MM.1S (cell line): ENCODE measurements around the gene BEND7.

Experiments used
- DNase-seq: peaks from one replicate; pipeline ENCODE4 v3.0.0-alpha.2; 2015
- H2AFZ ChIP-seq: fragments of 300-600 bp; sonication (generic); 2 replicates; pipeline ENCODE4 v1.6.0; 2016; ENCODE audit warnings: antibody characterized with exemption, low read length
- H3F3A ChIP-seq: fragments of 300-600 bp; sonication (generic); 2 replicates; pipeline ENCODE4 v1.6.1; 2016; ENCODE audit warnings: mild to moderate bottlenecking, antibody characterized with exemption, low read length, moderate library complexity, mixed read lengths; ENCODE audit not compliant: insufficient read depth
- H3K27ac ChIP-seq: fragments of 300-600 bp; sonication (generic); 2 replicates; pipeline ENCODE4 v1.5.1; 2016; ENCODE audit warnings: mild to moderate bottlenecking, low read length
- H3K27me3 ChIP-seq: fragments of 300-600 bp; sonication (generic); replicated peaks from 2 replicates; pipeline ENCODE4 v1.6.0; 2016; ENCODE audit warnings: low read length; ENCODE audit not compliant: insufficient read depth
- H3K36me3 ChIP-seq: fragments of 300-600 bp; sonication (generic); replicated peaks from 2 replicates; pipeline ENCODE4 v1.6.1; 2016; ENCODE audit warnings: mild to moderate bottlenecking, low read length, mixed read lengths; ENCODE audit not compliant: insufficient read depth
- H3K4me1 ChIP-seq: fragments of 300-600 bp; sonication (generic); 2 replicates; pipeline ENCODE4 v1.6.1; 2016; ENCODE audit warnings: low read length, mixed read lengths
- H3K4me2 ChIP-seq: fragments of 300-600 bp; sonication (generic); 2 replicates; pipeline ENCODE4 v1.6.0; 2016; ENCODE audit warnings: low read depth, low read length
- H3K4me3 ChIP-seq: fragments of 300-600 bp; sonication (generic); 2 replicates; pipeline ENCODE4 v1.5.1; 2016; ENCODE audit warnings: low read length, mixed read lengths
- H3K79me2 ChIP-seq: fragments of 300-600 bp; sonication (generic); 2 replicates; pipeline ENCODE4 v1.6.1; 2016; ENCODE audit warnings: mixed run types, low read length, mixed read lengths
- H3K9ac ChIP-seq: fragments of 300-600 bp; sonication (generic); 2 replicates; pipeline ENCODE4 v1.6.1; 2016; ENCODE audit warnings: low read length, mixed read lengths
- H3K9me2 ChIP-seq: fragments of 300-600 bp; sonication (generic); replicated peaks from 2 replicates; pipeline ENCODE4 v1.6.1; 2016; ENCODE audit warnings: mild to moderate bottlenecking, low read length, mixed read lengths; ENCODE audit not compliant: insufficient read depth
- H3K9me3 ChIP-seq: fragments of 300-600 bp; sonication (generic); replicated peaks from 2 replicates; pipeline ENCODE4 v1.6.1; 2016; ENCODE audit warnings: mild to moderate bottlenecking, low read length, mixed read lengths; ENCODE audit not compliant: insufficient read depth
- H4K20me1 ChIP-seq: fragments of 300-600 bp; sonication (generic); 2 replicates; pipeline ENCODE4 v1.6.1; 2016; ENCODE audit warnings: mild to moderate bottlenecking, low read length, moderate library complexity, mixed read lengths; ENCODE audit not compliant: insufficient read depth
- CTCF ChIP-seq: fragments of 300-600 bp; sonication (generic); IDR thresholded peaks from 2 replicates; pipeline ENCODE4 v1.5.1; 2016; ENCODE audit warnings: antibody characterized with exemption, low read length, mixed read lengths
- EZH2 ChIP-seq: fragments of 300-600 bp; sonication (generic); optimal IDR thresholded peaks from 2 replicates; pipeline ENCODE3; 2017; ENCODE audit warnings: low read depth, mild to moderate bottlenecking, antibody characterized with exemption, low read length, mixed read lengths
- EZH2phosphoT487 ChIP-seq: fragments of 300-600 bp; sonication (generic); IDR thresholded peaks from 2 replicates; pipeline ENCODE4 v1.6.1; 2018; ENCODE audit warnings: antibody characterized with exemption, low read length

Gene BEND7

GRCh38 chr10:13512564-13512963 lies 16.2 kb downstream of the BEND7 start:
- TF ChIP-seq CTCF (no peak), EZH2 (no peak), EZH2phosphoT487 (no peak)

GRCh38 chr10:13511409-13511808 lies 17.4 kb downstream of the BEND7 start:
- no peak for DNase-seq
- Histone ChIP-seq H4K20me1 (no peaks in the 10 kb centered on the region), H3K9me2 (no peaks in the 10 kb centered on the region), H2AFZ (no peak overlapping the region), H3F3A (no peaks in the 10 kb centered on the region), H3K9ac (no peak overlapping the region), H3K9me3 (no peaks in the 10 kb centered on the region), H3K79me2 (no peaks in the 10 kb centered on the region), H3K4me2 (no peak overlapping the region), H3K4me3 (no peak overlapping the region), H3K36me3 (no peaks in the 10 kb centered on the region), H3K4me1 (no peaks in the 10 kb centered on the region), H3K27ac (no peak overlapping the region), H3K27me3 (no peaks in the 10 kb centered on the region)
- TF ChIP-seq EZH2 = no peak
- TF ChIP-seq CTCF = no peak
- TF ChIP-seq EZH2phosphoT487 = no peak

More at GRCh38 chr10:13512564-13512963, 16.2 kb downstream of the BEND7 start:
- no peaks in the 10 kb centered on the region for H3K27me3 ChIP-seq
- H3K9me2 ChIP-seq = no peaks in the 10 kb centered on the region
- H3K27ac ChIP-seq = no peak overlapping the region
- no peaks in the 10 kb centered on the region for H3K9me3 ChIP-seq
- no peak overlapping the region for H3K4me2 ChIP-seq
- no peak for DNase-seq
- H3K9ac ChIP-seq = no peak overlapping the region
- H2AFZ ChIP-seq = no peak overlapping the region
- no peaks in the 10 kb centered on the region for H3K79me2 ChIP-seq
- no peaks in the 10 kb centered on the region for H4K20me1 ChIP-seq
- H3K4me3 ChIP-seq = no peak overlapping the region
- no peaks in the 10 kb centered on the region for H3K4me1 ChIP-seq
- no peaks in the 10 kb centered on the region for H3F3A ChIP-seq
- H3K36me3 ChIP-seq = no peaks in the 10 kb centered on the region

- Histone ChIP-seq H2AFZ (no peak overlapping the region), H3K9me2 (no peaks in the 10 kb centered on the region), H3K9ac (no peak overlapping the region), H3K27me3 (no peaks in the 10 kb centered on the region), H3K36me3 (no peaks in the 10 kb centered on the region), H3K27ac (no peak overlapping the region), H3F3A (no peaks in the 10 kb centered on the region), H4K20me1 (no peaks in the 10 kb centered on the region), H3K4me3 (no peak overlapping the region), H3K79me2 (no peaks in the 10 kb centered on the region), H3K9me3 (no peaks in the 10 kb centered on the region), H3K4me2 (no peak overlapping the region), H3K4me1 (no peaks in the 10 kb centered on the region)
- TF ChIP-seq CTCF (no peak), EZH2 (no peak), EZH2phosphoT487 (no peak)
- no peak for DNase-seq
Observed at GRCh38 chr10:13505052-13505680, 23.6 kb downstream of the BEND7 start.
